GM19397 (cell line): ENCODE results near the gene FAM83G.
"Not testable (repeated sequence)": the region's sequence is repeated elsewhere in the genome, so short reads cannot be mapped to it uniquely, and the experiment has no call there.

Experiments used
- ATAC-seq: cut with Tn5 transposase; IDR thresholded peaks from one replicate; pipeline ENCODE4 v1.9.1; 2021; ENCODE audit warnings: mild to moderate bottlenecking, moderate library complexity; ENCODE audit not compliant: unreplicated experiment

The FAM83G gene

DNA sequence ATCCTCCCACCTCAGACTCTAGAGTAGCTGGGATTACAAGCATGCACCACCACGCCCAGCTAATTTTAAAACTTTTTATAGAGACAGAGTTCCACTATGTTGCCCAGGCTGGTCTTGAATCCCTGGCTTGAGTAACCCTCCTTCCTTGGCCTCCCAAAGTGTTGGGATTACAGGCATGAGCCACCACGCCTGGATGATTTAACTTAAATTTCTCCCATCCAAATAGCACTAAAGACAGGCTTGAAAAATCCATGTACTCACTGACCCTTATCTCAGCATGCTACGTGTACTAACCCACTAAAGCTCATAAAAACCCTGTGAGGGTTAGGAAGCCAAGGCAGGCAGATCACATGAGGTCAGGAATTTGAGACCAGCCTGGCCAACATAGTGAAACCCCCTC, 48.0 kb downstream of the FAM83G start:
- no peak for ATAC-seq

DNA sequence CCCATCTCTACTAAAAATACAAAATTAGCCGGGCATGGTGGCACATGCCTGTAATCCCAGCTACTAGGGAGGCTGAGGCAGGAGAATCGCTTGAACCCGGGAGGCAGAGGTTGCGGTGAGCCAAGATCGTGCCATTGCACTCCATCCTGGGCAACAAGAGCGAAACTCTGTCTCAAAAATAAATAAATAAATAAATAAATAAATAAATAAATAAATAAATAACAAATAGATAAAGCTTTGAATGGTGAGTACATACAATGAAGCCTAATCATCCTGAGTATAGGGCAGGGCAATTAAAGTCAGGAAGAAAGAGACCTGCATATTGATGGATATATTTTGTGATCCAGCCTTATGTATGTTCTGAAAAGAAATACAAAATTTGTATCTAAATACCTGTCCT, 48.5 kb downstream of the FAM83G start:
- not testable (repeated sequence) for ATAC-seq

DNA sequence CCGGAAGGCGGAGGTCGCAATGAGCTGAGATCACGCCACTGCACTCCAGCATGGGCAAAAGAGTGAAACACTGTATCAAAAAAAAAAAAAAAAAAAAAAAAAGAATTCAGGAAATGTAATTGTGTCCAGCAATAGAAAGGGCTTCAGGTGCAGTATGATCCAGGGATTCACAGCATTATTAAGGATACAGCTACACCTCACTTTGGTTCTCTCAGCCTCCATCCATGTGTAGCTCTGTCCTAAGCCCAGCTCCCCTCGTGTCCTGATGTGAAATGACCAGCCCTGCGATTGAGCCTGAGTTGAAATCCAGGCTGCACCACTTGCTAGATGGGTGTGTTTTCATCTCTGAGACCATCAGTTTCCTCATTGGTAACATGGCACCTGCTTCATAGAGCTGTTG, 49.6 kb downstream of the FAM83G start:
- no peak for ATAC-seq

DNA sequence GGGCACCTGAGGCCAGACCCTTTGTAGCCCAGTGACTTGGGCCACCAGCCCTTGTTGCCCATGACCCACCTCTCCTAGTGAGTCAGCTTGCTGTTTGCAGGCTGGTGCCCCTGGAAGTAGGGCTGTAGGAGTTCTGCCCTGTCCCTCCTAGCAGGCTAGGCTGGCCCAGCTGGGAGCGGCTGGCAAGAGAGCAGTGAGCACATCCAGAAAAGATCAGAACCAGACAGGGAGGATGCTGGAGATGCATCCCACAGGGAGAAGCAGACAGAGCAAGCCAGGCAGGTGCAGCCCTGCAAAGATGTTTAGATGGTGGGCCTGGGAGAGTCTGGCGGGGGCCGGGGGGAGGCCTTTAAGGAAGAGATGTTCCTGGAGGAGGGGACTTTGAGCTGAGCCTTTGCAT, 50.2 kb downstream of the FAM83G start:
- ATAC-seq, result no peak

DNA sequence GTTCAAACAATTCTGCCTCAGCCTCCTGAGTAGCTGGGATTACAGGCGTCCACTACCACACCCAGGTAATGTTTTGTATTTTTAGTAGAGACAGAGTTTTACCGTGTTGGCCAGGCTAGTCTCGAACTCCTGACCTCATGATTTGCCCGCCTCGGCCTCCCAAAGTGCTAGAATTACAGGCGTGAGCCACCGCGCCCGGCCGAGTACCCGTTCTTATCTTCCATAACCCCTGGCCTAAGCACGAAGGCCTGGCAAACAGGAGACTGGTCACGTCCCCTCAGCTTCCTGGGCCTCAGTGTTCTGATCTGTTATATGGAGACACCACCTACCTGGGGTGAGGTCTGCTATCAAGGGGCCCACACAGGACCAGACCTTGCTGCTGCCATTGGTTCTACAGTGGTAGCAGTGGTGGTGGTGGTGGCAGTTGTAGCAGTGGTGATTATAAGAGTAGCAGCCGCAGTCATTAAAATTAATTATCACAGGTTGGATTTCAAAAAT, 51.3 kb downstream of the FAM83G start:
- ATAC-seq, result no peak

DNA sequence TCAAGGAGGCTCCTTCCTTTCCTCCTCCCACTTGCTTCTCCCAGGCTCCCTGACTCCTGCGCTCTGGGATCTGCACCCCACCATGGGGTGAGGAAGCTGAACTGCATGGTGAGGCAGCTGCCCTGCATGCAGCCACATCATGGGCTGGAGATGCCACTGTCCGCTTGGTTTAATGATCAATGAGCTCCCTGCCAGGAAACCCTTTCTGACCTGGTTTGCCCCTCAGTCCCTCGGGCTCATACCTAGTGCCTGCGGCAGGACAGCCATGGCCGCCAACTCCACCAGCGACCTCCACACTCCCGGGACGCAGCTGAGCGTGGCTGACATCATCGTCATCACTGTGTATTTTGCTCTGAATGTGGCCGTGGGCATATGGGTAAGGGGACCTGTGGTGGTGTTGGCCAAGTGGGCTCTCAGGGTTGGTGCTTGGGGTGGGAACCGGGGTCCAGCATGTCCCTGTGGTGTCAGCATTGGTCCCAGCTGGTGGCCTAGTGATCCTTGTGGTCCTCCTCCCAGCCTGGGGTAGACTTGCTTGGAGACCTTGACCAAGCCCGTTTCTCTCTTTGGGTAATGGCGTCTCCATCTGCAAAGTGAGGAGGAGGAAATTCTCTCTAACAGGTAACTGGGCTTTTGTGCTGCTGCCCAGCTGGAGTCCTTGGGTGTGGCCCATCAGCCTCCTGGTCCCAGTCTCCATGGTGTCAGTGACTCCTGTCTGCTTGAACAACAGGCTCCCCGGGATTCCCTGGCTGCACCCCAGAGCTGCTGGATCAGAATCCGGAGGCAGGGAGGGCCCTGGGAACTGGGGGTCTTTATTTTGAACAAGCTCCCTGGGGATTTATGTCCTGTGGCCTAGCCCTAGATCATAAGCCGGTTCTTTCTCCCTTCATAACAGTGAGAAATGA, 52.4 kb downstream of the FAM83G start, which contains the start of gene SLC5A10:
Gene SLC5A10, plus strand, starts transcription at position 225 of the 902 bp plus-strand sequence. Its CDS starts 41 bp downstream, at position 266.
- no peak for ATAC-seq

DNA sequence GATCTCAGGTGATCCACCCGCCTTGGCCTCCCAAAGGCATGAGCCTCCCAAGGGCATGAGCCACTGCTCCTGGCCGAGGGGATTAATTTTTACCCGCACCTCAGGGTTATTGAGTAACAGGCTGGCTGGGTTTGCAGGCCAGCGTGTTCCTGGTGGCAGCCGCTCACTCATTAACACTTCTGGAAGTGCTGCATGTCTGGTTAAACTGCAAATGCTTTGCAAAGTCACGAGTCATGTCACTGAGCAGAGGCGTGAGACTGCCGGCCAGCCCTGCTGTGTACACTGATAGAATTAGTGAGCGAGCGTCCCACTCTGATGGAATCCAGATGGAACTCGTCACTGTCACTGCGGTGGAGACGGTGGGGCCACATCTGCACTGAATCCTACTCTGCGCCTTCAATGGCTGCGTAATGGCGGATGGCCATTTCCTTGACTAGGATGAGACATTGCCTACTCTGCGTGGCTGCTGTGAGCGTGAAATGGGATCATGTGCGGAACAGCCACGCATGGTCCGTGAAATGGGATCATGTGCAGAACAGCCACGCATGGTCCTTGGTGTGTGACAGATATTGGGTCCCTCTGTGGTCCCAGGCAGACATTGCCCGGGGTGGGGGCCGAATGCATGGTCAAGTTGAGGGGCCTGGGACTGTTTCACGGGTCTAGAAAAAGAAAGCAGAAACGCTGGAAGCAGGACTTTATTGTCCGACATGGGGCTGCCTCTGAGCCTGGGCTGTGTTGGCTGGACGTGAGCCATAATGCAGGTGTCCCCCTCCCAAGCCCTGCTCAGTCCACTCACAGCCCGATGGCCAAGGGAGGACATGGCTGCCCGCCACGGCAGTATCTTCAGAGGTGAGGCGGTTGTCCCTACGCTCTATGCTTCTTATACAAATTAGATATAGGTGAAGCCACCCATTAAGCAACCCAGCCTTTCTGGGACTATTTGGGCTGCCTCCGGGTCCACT, 53.3 kb downstream of the FAM83G start:
- ATAC-seq, result no peak

DNA sequence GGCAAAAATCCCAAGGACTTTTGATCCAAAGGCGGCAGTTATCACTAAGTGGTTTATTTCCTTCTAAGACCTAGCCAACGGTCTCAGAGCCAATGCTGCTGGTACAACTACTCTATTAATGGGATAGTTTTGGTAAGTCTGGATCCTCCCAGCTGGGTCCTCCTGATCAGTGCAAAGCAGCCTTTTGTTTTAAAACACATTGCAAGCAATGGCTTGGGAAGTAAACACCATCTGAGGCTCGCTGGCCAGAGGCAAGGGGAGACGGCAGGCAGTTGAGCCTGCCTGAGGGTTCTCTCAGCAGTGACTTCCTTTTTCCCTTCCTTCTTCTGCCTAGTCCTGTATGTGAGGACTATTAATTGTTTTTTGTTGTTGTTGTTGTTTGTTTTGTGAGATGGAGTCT, 54.2 kb downstream of the FAM83G start:
- no peak for ATAC-seq

DNA sequence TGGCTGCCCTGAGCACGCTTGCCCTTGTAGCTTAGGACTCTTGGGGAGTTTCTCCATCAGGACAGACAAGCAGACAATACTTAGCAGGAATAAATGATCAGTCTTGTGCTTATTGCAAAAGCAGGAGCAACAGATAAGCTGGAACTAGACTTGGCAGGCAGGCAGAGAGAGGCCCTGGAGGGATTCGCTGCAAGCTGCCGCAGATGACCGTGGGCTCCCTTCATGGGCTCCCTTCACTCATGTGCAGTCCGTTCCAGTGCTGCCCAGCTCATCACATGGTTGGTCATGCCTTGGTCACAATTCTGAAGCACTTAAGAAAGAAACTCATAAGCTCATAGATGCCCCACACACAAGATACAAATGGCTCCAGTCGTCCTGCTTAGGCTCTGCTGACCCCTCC, 55.0 kb downstream of the FAM83G start:
- no peak for ATAC-seq

DNA sequence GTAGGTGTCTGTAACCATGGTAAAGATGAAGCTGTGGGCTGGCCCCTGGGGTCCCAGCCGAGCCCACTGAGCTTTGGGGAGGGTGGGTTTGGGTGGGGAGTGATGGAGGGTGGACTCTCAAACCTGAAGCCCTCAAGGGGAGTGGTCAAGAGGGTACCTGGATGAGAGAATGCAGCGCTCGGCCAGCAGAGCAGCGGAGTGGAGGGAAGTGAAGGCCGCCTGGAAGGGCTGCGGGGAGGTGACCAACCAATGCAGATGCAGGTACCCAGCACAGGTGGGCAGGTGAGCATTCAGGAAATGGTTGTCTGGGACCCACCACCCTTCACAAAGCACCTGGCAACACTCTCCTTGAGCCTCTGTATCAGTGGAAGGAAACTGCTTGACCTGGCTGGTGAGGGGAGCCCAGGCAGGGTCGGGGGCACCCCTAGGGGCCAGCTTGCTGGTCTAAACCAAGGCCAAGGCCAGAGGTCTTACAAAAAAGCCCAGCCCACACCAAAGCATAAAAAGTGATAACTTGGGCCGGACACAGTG, 56.0 kb downstream of the FAM83G start:
- ATAC-seq, result no peak

DNA sequence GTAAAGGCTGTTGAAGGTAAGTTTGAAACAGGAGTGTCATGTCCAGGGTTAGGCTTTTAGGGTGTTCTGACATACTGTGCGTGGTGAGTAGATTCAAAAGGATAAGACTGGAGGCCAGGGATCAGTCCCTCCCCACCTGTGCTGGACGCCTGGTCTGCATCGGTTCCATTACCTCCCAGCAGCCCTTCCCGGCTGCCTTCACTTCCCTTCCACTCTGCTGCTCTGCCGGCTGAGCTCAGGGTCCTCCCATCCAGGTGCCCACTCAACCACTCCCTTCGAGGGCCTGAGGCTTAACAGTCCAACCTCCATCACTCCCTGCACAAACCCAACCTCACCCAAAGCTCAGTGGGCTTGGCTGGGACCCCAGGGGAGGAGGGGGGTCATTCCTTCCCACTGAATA, 56.7 kb downstream of the FAM83G start:
- ATAC-seq, result no peak

DNA sequence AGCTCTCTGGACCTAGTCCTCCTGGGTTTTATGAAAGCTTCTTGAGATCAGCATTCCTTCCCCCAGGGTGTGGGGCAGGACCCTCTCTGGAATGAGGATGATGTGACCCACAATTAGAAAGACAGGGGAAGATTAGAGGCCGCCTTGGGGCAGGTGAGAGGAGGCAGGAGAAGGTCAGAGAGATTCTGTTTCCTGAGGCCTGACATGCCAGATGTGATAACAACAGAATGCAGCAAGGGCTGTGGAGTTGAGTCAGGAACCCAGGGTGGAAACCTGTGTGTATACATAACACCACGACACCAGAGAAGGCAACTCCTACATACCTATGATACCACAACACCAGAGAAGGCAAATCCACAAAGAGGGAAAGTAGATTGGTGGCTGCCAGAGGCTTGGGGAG, 58.0 kb downstream of the FAM83G start:
- no peak for ATAC-seq

DNA sequence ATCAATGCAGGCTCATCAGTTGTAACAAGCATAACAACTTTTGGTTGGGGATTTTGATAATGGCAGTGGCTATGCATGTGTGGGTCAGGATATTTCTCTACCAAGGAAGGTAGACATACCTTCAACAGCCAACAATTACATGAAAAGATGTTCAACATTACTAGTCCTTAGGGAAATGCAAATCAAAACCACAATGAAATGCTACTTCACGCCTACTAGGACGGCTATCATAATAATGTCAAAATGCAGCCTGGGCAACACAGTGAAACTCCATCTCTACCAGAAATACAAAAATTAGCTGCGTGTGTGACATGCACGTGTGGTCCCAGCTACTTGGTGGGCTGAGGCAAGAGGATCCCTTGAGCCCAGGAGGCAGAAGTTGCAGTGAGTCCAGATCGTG, 59.9 kb downstream of the FAM83G start:
- ATAC-seq, result no peak

DNA sequence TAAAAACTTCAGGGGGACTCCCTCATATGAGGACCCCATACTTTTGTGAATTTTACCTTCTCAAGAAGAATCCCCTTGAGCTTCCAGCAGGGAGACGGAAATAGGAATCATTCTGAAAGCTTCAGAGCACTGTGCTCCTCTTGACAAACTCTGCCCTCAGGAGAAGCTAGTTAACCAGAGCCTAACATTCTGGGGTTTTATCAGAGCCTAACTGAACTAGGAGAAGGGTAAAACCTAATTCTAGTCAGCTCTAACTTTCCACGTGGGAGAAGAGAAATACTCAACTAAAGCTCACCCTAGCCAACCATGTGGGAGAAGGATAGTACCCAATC, 65.9 kb downstream of the FAM83G start:
- ATAC-seq, result no peak

DNA sequence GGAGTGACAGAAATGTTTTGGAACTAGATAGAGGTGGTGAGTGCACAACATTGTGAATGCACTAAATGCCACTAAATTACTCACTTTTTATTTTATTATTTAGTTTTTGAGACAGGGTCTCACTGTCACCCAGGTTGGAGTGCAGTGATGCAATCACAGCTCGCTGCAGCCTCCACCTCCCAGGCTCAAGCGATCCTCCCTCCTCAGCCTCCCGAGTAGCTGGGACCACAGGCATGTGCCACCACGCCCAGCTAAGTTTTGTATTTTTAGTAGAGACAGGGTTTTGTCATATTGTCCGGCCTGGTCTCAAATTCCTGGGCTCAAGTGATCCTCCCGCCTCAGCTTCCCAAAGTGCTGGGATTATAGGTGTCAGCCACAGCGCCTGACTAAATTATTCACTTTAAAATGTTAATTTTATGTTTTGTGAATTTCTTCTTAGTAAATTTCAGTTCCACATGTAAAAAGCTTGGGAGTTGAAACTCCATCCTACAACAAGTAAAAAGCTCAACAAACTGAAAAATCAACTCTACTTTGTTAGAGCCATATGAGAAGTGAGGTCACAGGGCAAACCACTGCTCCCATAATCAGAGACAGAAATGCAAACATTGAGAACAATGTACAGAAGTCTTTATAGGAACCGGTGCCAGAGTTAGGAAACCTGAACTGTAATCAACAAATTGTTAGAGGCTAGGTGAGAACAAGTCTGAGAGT, 66.4 kb downstream of the FAM83G start:
- no peak for ATAC-seq

DNA sequence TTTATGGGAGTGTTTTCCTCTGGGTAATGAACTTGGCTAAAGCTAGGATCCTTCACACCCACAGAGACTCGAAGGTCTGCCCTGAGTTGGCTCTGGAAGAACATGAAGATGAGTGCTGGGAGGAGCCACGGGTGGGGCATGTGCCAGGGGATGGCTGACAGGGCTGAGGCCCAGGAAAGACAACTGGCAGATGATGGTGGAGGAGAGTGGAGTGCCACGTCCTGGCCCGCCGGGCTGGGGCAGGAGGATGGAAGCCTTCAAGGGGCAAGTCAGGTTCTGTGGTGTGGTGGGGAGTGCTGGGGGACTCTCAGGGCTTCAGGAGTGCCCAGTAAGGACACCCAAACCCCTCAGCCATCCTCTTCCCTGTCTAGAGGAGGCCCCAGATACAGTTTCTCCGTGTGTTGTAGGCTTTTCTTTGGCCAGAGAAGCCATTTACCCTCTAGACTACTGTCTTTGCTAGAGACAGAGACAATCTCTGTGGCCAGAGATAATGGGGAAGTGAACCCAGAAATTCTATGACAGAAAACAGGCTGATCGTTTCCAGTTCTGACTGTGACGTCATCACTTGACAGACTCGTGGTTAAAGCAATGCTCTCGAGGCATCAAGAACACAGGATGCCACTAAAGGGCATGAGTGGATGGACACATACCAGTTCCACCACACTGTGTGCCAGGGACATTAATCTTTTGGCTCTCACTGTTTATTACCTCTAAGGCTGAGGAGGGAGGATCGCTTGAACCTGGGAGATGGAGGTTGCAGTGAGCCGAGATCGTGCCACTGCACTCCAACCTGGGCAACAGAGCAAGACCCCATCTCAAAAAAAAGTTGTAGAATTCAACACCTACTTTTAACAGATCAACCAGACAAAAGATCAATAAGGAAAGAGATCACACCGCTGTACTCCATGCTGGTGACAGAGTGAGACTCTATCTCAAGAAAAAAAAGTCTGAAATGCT, 71.2 kb downstream of the FAM83G start:
- no peak for ATAC-seq

DNA sequence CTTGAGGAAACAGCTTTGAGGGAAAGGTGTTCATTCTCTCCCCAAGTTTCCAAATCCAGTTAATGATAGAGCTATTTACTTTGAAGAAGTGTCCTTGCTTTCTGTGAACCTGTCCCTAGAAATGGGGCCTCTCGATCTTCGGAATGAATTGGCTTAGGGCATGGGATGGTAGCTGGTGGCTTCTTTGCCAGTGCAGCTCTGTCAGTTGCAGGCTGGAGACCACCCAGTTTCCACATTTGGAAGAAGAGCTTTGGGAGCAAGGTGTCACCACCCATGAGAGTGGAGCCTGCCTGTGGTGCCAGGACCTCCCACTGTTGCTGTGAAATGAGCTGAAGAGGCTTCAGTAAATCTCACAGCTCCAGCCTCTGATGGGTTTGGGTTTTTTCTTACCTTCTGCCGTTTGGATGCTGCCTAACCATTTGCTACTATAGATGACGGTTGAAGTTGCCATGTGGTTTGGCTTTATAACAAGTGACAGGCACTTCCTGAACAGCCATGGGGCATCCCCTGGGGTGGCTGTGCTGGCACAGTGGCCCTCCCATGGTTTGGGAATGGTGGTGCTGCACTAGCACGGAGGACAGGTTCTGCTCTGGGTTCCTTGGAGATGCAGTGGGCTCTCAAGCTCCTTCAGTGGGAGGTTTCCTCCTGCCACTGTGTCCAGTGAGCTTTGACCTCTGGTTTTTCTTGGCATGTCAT, 72.1 kb downstream of the FAM83G start:
- no peak for ATAC-seq

DNA sequence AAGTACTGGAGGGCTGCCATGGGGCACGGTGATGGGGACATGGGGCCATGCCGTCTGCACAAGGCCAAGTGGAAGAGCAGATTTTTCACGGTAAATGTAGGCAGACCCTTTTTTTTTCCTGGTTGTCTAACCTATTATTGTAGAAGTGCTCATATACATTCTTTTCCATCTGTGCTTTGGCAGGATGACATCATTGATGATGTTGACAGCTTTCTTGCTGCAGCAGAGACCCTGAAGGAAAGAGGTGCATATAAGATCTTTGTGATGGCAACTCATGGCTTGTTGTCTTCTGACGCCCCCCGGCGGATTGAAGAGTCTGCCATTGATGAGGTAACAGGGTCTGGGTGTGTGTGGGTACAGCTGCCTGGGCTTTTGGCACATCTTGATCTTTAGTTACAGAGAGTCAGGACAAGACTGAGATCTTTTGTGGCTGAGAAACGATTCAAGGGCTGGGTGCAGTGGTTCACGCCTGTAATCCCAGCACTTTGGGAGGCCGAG, 75.9 kb downstream of the FAM83G start:
- no peak for ATAC-seq

DNA sequence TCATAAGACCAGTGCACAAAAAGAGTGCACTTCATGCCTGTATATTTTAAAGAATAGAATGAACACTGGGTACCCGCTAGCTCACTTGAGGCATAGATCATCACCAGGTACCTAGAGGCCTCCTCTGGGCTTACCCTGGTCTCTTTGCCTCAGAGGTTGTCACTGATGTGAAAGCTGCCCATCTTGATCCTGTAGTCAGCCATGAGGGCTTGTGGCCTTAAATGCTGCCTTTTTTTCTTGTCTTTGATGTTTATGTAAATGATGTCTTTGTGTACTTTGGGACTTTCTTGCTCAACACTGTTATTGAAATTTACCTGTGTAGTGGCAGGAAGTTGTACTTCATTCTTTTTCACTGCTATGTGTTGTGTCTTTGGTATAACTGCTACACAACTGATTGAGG, 79.4 kb downstream of the FAM83G start:
- ATAC-seq, result no peak
